NCI-H2196 treated with DMSO at 0.1 percent for 48 hours (cell line): ENCODE results near the gene SLC7A5.

Experiments
- DNase-seq: peaks from one replicate; lab custom pipeline; 2025; ENCODE audit not compliant: unreplicated experiment; lab: John Stamatoyannopoulos, UW

Gene SLC7A5

DNA sequence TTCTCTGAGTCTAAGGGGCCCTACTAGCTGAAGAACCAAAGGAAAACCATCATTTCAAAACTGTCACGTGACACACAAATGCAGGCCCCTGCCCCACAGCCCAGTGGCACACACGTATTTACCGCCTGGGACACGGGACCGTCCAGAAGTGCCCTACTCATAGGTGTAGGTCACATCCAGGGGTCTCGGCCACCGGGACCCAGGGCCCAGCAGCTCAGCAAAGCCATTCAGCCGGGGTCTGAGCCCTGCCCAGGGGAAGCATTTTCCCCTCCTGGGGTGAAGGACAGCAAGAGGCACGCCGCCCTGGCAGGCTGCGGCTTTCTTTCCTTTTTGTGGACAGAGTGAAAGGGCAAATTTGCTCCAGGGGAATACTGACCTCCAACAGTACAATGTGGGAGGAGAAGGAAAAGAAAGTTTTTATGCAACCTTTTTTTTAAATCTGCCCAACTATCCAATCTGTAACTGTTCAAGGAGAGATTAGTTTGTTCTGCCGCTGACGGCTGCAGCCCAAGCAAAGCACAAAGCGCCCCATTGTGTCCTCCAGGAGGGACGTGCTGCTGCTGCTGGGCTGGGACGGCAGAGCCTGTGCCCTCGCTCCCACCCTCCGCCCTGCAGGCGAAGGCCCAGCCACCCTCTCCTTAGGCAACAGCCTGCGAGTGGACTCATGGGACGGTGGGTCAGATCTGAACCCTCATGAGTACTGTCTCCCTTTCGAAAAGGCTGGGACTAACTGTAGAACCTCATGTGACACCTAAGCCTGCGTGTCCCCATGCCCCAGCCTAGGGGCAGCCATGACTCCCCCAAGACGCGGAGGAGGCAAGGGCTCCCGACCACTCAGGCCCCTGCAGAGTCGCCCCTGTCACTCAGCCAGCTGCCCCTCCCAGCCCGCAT, 21.3 kb downstream of the SLC7A5 start:
- DNase-seq: no peak

DNA sequence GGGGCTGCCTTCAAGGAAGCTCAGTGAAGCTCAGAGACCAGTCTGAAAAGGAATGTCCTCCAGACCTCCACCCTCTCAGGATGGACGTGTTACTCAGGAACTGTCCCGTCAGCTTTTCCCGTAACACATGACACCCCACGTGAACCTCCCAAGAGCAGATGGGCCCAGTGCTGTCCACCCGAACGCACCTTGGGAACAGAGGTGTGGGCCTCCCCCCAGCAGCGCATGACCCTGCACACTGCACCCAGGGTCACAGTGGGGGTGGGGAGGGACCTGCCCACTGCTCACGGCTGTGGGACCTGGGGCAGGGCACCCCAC, 21.9 kb downstream of the SLC7A5 start:
- no peak for DNase-seq

DNA sequence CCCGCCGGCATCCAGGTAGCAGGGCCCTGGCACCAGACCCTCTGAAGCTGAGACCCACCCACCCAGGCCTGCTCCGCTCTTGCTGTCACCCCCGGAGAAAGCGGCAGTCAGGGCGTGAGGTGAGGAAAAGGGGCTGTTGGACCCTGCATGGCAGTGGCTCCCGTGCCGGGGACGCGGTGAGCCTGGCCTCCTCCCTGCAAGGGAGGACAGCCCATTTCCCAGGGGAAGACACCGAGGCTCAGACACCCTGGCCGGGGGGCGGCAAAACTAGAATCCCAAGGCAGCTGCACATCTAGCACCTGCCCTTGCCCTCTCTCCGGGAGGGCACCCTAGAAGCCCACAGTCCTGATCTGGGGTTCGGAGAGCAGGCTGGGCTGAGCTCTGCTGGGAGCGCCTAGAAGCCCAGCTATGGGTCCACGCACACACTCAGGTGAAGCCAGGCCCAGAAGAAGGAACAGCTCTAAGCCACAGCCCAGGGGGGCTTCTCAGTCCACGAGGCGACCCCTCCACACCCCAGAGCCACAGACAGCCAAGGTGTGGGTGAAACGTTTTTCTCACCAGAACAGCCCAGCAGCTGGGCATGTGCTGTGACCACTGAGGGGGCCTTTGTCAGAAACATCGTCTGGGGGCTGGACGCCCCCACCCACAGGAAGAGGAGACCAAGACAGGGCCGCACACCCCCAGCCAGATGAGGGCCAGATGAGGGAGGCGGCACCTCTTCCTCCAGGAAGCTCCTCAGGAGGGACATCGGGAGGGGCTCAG, 22.4 kb downstream of the SLC7A5 start:
- DNase-seq: no peak

DNA sequence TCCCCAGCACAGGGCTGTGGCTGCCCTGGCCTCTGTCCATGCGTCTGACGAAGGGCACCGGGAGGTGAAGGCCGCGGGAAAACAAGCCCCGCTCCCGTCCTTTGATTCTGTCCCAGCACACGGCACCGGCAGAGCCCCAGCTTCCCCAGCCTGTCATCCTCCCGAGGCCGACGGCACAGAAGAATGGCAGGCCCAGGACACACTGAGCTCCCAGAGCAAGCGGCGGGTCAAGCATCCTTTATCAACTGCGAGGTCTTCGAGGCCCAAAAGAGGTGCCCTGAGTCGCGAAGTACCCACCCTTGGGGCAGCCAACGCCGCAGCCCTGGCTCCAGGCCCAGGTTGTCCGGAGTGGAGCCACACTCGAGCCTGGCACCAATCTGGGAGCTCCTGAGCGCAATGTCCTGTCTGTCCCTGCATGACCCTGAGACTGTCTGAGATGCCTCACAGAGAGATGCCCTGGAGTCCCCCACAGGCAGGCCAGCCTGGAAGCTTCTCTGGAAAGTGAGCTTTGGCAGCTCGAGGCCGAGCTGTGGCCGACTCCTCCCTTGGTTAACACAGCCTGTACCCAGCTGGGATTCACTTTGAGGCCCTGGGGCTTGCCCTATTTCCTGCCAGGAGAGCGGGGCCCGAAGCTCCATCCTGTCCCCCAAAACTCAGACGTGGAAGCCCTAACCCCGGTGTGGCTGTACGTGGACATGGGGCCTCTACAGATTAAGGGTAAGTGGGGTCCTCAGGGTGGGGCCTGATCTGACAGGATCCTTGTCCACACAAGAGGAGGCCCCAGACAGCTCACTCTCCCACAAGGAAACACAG, 23.3 kb downstream of the SLC7A5 start:
- DNase-seq: no peak

DNA sequence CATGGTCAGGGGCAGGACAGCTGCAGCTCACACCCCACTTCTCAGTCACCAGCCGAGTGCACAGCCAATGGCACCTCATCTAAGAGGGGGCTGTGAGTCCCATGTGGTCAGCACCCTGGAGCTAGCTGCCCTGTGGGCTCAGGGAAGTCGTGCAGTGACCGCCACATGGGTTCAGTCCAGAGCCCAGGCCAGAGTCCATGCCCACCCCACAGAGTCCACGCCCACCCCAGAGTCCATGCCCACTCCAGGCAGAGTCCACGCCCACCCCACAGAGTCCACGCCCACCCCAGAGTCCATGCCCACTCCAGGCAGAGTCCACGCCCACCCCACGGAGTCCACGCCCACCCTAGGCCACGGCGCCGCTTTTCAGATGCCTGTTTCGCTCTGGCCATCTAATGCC, 24.1 kb downstream of the SLC7A5 start:
- DNase-seq: no peak

DNA sequence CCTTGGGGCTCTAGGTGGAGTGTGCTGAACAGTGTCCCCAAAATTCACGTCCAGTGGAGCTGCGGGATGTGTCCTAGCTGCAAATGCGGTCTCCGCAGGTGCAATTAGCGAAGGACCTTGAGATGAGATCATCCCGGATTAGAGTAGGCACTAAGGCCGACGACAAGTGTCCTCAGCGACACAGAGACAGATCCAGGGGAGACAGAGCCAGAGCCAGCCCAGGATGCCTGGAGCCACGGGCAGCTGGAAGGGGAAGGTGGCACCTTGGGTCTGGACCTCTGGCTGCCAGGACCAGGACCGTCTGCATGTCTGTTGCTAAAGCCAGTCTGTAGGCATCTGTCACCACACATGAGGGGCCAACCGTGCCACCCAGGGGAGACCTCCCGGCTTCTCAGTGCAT, 24.5 kb downstream of the SLC7A5 start:
- DNase-seq: no peak

DNA sequence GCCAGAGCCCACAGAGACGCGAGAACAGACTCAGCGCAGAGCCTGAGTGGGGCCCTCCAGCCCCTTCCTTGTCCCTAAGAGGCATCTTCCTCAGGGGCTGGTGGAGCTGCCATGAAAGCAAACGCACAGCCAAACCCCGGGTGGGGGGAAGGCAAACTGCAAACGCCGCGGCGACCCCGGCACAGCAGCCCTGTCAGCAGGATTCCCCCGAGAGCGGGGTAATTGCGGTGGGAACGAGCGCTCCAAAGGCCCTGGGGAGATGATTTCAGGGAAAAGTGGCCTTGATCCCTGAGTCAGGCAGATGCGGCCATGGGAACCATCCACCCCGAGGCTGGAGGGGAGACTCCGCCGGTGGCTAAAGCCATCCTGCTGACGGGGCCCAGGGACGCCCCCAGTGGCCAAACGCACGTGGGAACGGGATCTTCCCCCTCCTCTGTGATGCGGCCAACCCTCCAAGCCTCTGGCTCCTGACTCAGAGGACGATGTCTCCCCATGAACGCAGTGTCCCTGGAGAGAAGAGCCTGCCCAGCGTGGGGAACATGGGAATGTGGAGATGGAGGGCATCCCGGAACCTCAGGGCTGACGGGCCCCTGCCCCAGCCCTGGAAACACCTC, 25.1 kb downstream of the SLC7A5 start:
- DNase-seq: no peak

DNA sequence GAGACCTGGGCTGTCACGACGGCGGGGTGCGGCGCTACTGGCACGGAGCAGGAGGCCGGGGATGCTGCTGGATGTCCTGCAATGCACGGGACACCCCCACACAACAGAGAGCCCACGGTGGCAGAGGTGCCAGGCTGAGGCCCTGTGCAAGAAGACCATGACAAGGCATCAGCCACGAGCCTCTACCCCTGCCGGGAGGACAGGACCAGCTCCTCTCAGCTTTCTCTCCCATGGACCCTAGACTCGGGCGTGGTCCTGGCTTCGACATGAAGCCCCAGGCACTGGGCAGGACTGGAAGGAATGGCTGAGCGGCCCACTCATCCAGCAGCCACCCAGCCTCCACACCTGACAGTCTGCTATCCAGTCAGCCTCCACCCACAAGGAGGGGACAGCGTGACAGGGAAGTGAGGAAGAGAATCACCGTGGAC, 25.6 kb downstream of the SLC7A5 start:
- DNase-seq: no peak

DNA sequence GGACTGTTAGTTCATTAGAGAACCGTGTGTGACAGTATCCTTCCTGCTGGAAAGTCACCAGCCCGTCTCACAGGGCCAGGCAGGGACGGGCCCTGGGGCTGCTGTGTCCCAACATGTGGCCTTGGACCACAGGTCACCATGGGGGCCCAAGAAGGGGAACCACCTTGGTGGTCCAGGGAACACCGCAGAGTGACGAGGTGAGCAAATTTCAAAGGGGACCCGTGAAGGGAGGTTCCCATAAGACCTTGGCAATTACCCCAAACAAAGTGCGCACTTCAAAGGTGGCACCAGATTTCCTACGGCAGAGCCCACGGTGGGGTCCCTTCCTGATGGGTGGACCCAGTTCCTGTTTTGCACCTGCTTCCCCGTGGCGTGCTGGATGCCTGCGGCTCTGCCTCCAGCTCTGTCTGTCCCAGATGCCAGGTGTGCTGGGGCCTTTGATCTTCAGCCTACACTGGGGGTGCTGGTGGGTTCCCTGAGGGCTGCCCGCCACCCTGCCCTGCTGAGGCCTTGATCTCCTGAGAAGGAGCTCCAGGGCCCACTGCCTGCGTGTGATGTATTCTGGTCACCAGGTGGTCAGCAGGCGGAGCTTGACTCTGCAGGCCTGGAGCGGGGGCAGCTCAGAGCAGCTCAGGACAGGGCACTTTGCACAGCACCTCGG, 27.0 kb downstream of the SLC7A5 start:
- DNase-seq: no peak

DNA sequence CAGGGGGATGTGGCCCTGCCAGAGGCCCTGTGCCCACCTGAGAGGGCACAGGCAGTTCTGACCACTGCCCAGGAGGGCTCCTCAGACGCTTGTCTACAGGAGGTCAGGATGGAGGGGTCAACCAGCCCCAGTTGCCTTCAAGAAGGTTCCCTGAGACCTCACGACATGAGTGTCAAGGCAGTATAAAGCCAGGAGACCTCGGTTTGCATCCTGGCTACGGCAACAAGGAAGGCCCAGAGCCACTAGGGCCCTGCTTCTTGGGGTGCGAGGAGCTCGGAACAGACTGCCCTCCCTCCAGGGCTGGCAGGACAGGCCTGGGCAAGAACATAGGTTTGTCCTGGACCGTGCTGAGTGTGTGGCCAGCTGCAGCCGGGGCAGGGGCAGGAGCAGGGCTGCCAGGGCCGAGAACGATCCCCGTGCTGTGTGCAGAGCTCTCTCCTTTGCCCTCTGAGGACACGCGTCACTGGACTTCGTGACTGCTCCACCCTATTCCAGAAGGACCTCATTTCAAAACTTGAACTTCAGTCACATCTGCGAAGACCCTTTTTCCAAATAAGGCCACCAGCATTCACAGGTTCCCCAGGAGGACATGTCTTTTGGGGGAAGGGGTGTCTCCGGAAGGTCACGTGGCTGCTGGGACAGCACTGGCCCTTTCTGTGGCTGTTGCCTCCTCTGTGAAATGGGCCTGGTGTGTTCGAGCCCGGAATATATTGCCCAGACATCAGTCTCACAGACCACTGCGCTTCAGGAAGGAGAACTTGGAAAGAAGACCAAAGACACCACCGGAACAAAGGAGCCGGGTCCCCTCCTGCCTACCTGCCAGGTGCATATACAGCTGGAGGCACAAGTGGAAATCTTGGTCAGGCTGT, 27.7 kb downstream of the SLC7A5 start:
- DNase-seq: no peak

DNA sequence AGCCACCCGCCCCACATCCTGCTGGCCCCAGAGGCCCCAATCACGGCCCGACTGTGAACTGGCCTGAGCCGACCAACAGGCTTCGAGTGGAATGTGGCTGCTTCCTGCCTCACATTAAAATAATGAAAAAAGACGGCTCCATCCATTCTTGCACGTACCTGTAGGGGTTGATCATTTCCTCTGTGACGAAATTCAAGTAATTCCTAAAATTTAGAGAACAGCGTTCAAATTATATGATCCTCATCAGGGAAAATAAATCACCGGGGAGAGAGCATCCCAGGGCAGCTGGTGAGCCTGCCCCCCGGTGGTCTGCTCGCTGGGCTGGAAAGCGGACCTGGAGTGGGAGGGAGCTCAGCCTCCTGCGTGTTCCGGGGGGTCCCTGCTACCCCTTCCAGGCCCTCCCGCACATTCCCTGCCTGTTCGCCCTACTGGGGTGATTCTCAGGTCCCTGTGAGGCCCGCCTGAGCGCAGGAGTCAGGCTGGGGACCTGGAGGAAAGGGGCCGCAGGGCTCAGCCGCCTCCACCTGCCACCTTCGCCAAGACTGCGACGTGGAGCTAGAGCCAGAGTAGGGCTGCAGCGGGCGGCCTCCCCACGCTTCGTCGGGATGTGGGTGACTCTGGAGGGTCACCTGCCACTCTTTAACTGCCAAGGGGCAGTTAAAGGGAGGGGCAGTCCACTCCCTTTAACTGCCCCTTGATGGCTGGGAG, 28.9 kb downstream of the SLC7A5 start:
- no peak for DNase-seq

DNA sequence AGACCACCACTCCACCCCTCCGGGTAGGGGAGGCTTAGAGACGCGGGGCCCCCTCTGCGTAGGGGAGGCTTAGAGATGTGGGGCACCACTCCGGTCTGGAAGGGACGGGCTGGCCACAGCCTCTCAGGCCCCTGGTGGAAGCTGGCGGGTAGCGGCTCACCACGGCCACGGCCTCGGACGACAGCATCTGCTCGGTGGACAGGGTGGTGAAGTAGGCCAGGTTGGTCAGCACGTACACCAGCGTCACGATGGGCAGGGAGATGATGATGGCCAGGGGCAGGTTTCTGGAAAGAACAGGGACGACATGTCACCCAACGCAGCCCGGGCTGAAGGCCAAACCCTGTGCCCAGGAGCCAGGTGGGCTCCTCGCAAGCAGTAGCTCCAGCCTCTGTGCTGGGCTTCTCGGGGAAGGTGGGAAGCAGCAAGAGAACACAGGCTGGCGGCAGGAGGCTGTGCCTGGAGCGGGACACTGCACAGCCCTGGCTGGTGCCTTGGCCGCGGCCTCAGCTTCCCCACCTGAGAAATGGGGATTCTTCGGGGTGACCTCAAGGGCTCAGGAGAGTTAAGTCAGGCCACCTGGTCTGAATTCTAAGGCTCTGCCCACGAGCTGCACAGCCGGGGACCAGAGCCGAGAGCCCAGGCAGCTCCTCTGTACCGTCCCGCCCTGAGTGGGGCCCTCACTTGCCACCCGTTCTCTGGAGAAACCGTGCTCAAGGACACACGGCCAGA, 29.6 kb downstream of the SLC7A5 start:
- DNase-seq: no peak

DNA sequence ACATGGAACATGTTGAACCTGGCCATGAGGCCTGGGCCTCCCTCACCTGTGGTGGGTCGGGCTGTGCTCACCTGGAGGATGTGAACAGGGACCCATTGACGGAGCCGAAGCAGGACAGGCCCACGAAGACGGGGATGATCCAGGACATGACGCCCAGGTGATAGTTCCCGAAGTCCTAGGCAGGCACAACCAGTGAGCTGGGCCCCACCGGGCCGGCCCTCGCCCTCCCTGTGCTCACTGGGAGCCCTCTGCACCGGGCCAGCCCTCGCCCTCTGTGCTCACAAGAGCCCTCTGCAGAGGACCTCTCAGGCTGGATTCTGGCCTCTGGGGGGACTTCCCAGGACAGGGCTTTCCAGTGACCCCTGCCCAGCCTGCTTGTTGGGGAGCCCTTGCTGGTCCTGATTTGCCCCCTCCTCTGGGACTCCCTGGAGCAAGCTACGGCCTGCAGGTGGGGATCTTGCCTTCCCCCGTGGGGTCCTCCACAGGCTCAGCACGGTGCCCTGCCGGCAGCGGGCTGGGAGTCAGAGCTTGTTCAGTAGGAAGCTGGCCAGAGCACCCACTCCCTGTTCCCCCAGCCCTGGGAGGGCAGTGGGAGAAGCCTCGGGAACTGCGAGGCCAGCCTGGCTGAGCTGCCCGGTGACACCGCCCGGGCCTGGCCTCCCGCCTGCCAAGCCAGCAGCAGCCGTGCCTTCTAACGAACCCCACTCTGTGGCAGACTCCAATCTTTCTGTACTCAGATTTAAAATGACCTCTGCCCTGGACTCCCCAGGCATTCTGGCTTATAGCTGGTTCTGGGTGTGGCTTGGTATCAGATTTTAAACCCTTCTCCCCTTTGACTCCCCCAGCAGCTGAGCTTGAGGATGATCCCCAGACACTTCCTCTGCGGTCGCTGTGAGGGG, 30.4 kb downstream of the SLC7A5 start:
- no peak for DNase-seq

DNA sequence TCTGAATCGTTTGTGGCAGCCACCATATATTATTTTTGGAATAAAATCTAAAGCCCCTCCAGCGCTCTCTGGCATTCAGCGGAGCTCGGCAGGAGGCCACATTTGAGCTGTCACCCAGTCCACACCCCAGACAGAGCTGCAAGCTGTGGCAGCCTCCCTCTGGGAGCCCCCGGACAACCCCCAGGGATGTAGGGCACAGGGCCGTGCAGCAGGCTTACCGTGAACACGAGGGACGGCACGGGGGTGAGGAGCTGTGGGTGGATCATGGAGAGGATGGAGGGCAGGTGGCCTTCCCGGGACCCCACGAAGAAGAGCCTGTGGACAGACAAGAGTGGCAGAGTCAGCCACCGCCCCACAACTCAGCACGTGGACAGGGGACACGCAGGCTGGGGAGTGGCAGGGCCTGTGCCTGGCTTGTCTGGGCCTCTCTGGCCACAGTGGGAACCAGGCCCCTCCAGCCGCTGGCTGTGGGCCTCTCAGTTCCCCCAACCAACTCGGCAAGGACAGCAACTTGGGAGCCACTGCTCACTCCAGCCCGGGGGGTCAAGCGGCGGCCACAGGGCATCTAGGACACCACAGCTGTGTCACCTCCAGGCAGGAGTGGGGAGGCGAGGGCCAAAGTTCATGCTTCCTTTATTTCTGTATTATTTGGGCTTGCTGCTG, 31.5 kb downstream of the SLC7A5 start:
- no peak for DNase-seq

DNA sequence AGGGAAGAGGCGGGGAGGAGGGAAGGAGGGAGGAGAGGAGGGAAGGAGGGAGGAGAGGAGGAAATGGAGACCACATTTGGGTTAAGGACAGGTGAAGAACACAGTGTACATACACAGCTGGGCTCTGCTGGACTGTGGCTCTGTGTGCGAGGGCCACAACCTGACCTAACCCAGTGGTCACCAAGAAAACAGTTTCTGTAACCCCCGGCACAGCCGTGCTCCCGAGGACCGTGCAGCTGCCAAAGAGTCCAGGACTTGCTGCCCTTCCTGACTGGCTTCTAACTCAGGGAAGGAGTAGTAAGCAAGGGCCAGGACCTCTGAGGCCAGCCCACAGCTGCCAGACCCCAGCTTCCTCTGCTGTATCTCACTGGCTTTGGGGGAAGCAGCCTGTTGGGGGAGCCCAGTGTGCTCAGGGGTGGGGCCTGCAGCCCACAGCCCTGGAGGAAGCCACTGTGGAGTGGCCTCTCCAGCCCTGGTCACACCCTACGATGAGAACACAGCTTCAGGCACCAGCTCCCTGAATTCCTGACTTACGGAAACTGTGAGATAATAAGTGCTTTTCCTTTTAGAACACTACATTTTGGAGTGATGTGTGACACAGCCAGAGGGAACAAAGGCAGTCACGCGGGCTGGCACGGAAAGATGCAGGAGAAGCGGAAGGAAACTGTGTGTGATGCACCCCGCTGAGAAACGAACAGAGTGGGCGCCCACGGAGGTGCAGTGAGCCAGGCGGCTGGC, 32.3 kb downstream of the SLC7A5 start:
- no peak for DNase-seq

DNA sequence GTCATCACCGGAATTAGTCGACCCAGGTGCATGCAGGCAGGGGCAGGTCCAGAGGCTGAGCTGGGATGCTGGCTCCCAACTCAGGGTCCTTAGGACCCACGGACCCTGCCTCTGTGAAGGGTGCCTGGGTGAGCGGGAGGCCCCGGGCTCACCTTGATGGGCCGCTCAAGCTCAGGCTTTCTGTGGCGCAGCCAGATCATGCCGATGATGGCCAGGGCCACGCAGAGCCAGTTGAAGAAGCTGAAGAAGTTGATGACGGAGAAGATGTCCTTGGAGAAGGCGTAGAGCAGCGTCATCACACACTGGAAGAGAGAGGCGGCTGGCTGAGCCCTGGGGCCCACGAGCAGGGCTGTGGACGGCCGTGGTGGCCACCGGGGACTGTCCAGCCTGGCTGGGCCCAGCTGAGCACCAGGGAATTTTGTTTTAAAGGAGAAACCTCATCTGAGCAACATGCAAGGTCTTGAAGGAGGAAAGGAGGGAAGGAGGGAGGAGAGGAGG, 32.9 kb downstream of the SLC7A5 start:
- no peak for DNase-seq
